Lower leg skin (tissue), 4 donors: ENCODE data around the gene HSD17B2. TPM values are rescaled to one million over a fixed set of nuclear protein-coding genes. Genes with fewer than 3 reads are reported as not detected.

ENCODE experiments used
- DNase-seq, 2 donors: peaks; one replicate each; pipeline ENCODE4 v3.0.0-alpha.2; 2019; ENCODE audit warnings: low spot score in 2 of 2
- H3K4me3 ChIP-seq: fragments of 200-600 bp; sonication (generic); 2 replicates; pipeline ENCODE4 v1.5.1; 2017; ENCODE audit warnings: mild to moderate bottlenecking, low read depth; ENCODE audit not compliant: poor library complexity, severe bottlenecking
- POLR2A ChIP-seq, 2 donors: fragments of 450-650 bp; IDR thresholded peaks; one replicate each; pipeline ENCODE4 v1.6.1; 2016 to 2017; ENCODE audit warnings: antibody characterized with exemption in 2 of 2, mild to moderate bottlenecking in 1 of 2, moderate library complexity in 1 of 2
- WGBS, 2 donors: methylation state at CpG; one replicate each; pipeline ENCODE4 v1.1.5; 2018; 5-methylcytosine and 5-hydroxymethylcytosine counted together
- intact Hi-C: fragments of 100-400 bp; cut with DNase I; formaldehyde crosslinking; loops from one replicate; pipeline ENCODE4 v1.15.0; 2023; ENCODE audit warnings: low total_unique reads
- total RNA-seq, 4 donors: library from RNA; depleted of rRNA; stranded (reverse); fragments of >200 nt; gene quantifications; one replicate each; pipeline ENCODE4 v1.1.0, GENCODE V29; 2016
- TF ChIP-seq, protein P1 (sequence below), 3 donors: fragments of 450-650 bp; IDR thresholded peaks; one replicate each; pipeline ENCODE4 v1.5.1; 2016; ENCODE audit warnings: antibody characterized with exemption in 3 of 3, mild to moderate bottlenecking in 3 of 3, moderate library complexity in 2 of 3

The HSD17B2 gene
- total RNA-seq, 4 donors from 2014 or later, result 3.0 to 6.0 (median 5.2) TPM; not detected in 1

DNA sequence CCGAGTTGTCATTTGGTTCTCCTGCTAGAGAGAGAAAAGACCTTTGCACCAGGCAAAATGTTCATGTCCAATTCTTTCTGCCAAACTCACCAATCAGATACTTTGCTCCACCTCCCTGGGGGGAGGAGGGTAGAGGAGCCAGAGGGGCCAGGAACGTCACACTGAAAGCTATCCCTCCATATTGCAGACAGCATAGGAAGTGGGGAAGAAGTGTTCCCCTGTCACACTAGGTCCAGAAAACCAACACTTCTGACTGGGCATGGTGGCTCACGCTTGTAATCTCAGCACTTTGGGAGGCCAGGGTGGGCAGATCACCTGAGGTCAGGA, 9.5 kb downstream of the HSD17B2 start:
- DNase-seq, result no peak
- no peak for TF ChIP-seq POLR2A (IDR thresholded peaks at IDR 0.05)
- TF ChIP-seq, protein P1, sequence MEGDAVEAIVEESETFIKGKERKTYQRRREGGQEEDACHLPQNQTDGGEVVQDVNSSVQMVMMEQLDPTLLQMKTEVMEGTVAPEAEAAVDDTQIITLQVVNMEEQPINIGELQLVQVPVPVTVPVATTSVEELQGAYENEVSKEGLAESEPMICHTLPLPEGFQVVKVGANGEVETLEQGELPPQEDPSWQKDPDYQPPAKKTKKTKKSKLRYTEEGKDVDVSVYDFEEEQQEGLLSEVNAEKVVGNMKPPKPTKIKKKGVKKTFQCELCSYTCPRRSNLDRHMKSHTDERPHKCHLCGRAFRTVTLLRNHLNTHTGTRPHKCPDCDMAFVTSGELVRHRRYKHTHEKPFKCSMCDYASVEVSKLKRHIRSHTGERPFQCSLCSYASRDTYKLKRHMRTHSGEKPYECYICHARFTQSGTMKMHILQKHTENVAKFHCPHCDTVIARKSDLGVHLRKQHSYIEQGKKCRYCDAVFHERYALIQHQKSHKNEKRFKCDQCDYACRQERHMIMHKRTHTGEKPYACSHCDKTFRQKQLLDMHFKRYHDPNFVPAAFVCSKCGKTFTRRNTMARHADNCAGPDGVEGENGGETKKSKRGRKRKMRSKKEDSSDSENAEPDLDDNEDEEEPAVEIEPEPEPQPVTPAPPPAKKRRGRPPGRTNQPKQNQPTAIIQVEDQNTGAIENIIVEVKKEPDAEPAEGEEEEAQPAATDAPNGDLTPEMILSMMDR (IDR thresholded peaks at IDR 0.05), result no peak
- 88% methylated on average over 3 of the region's 3 CpGs for WGBS, 2 donors
- intact Hi-C loops, result no loop called here
- no peak overlapping the region for H3K4me3 ChIP-seq

DNA sequence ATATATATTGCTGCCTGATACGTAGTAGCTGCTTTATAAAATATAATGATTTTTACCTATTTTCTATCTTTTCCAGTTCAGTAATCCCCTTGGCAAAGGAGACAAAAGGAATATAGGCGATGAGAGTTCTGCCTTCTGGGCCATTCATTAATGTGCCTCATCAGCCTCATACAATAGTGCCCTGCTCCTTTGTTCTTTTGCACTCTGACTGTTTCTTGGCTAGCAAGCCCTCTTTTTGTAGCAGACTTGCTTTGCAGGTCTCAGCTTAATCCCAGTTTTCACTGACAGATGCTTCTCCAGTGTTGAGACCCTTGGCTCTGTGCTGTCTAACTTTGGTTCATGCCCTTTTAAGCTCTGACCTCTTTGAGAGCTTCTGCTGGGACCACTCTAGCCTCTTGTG, 10.4 kb downstream of the HSD17B2 start:
- WGBS, 2 donors, result 48 to 71% methylated on average over 2 of the region's 2 CpGs
- H3K4me3 ChIP-seq, result no peak overlapping the region
- TF ChIP-seq POLR2A (IDR thresholded peaks at IDR 0.05), result no peak
- TF ChIP-seq, protein P1 (IDR thresholded peaks at IDR 0.05), result no peak
- intact Hi-C loops, result no loop called here
- no peak for DNase-seq

DNA sequence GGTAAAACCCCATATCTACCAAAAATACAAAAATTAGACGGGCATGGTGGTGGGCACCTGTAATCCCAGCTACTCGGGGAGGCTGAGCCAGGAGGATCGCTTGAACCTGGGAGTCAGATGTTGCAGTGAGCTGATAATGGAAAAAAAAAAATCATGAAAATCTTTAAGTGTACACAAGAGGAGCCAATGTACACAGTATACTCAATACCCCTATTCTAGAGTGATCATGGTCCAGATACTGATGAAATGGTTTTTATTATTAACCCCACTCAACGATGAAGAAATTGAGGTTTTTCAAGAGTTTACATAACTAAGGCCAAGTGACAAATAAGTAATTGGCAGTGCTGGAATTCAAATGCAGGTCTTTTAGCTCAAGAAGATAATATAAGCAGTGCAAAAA, 11.5 kb downstream of the HSD17B2 start:
- intact Hi-C loops, result no loop called here
- no peak for DNase-seq
- TF ChIP-seq, protein P1 (IDR thresholded peaks at IDR 0.05), result no peak
- no peak for TF ChIP-seq POLR2A (IDR thresholded peaks at IDR 0.05)
- 87 to 90% methylated on average over 4 of the region's 4 CpGs for WGBS, 2 donors
- H3K4me3 ChIP-seq, result no peak overlapping the region

DNA sequence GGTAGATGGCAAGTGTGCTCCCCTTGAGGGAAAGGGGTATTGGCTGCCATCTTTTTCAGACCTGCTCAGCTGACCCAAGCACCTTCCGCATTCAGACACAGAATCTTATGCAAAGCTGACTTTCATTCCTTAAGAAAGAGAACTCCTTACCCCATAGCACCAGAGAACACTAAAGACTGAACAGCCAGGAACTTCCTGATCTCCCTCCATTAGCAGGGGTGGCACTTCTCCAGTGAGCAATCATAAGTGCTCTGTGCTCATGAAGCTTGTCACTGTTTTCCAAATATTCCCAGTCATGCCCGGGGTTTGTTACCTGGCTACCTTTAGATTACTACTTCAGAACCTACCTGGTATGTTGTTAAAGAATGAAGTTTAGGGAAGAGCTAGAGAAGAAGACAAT, 11.9 kb downstream of the HSD17B2 start:
- intact Hi-C loops, result no loop called here
- WGBS, 2 donors, result 89 to 94% methylated on average over 2 of the region's 2 CpGs
- TF ChIP-seq, protein P1 (IDR thresholded peaks at IDR 0.05), result no peak
- no peak for TF ChIP-seq POLR2A (IDR thresholded peaks at IDR 0.05)
- DNase-seq, result no peak
- no peak overlapping the region for H3K4me3 ChIP-seq

DNA sequence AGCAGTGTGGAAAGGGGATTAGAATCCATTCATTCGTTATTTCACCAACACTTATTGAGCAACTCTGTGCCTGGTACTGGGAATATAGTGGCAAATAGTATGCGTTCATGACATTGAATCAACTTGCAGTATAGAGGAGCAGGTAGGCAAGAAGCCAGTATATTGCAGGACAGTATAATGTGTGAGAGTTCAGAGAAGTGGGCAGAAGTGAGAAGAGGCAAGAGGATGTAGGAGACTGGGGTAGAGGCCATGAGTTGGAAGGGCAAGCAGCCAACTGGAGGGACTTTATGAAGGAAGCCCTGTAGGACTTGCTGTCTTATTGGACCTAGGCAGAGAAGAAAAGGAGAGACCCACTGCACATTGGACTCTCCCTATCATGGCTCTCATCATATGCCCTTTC, 12.3 kb downstream of the HSD17B2 start:
- WGBS, 2 donors, result 85 to 95% methylated on average over 2 of the region's 2 CpGs
- no peak for TF ChIP-seq POLR2A (IDR thresholded peaks at IDR 0.05)
- TF ChIP-seq, protein P1 (IDR thresholded peaks at IDR 0.05), result no peak
- H3K4me3 ChIP-seq, result no peak overlapping the region
- DNase-seq, result no peak
- intact Hi-C loops, result no loop called here

DNA sequence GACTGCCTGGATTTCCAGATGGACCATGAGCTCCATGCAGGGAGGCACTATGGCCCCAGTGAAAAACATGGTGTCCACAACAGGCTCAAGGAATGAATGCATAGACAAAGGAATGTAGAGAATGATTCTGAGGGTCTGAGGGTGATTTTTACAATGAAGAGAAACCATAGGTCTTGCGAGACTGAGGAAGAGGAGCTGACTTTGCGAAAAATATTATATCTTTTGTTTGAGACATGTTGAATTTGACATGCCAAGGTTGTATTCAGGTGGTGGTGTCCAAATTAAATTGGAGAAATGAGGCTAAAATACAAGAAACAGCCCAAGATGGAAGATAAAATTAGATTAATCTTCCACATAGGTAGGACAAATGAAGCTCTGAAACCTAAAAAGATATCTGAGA, 12.7 kb downstream of the HSD17B2 start:
- WGBS, 2 donors, result 96 to 97% methylated on average over 2 of the region's 2 CpGs
- no peak for TF ChIP-seq POLR2A (IDR thresholded peaks at IDR 0.05)
- TF ChIP-seq, protein P1 (IDR thresholded peaks at IDR 0.05), result no peak
- no peak for DNase-seq
- no peak overlapping the region for H3K4me3 ChIP-seq
- intact Hi-C loops, result no loop called here
